Astrocyte (in vitro differentiated cells and primary cell): Measurements from ENCODE around the gene EIF1B. TPM values are rescaled to one million over a fixed set of nuclear protein-coding genes. Genes with fewer than 3 reads are reported as not detected.

ENCODE experiments used
- DNase-seq: peaks from one replicate; pipeline ENCODE4 v3.0.0-alpha.2; 2010; ENCODE audit warnings: low read depth
- FAIRE-seq: peaks from 2 replicates; lab custom pipeline; 2011; peaks lifted over from hg19 to GRCh38; lab: Jason Lieb, UNC
- H2AFZ ChIP-seq: 2 replicates; pipeline ENCODE4 v1.6.0; 2012; ENCODE audit warnings: low read depth, low read length, inconsistent platforms
- H3K27ac ChIP-seq: 2 replicates; pipeline ENCODE4 v1.5.1; 2011; ENCODE audit warnings: low read depth, low read length, inconsistent platforms
- H3K27me3 ChIP-seq: 2 replicates; pipeline ENCODE4 v1.6.0; 2011; ENCODE audit warnings: low read length, inconsistent platforms; ENCODE audit not compliant: insufficient read depth
- H3K36me3 ChIP-seq: 2 replicates; pipeline ENCODE4 v1.5.1; 2011; ENCODE audit warnings: low read length, inconsistent platforms; ENCODE audit not compliant: insufficient read depth
- H3K4me1 ChIP-seq: 2 replicates; pipeline ENCODE4 v1.5.1; 2011; ENCODE audit warnings: low read length, inconsistent platforms; ENCODE audit not compliant: insufficient read depth
- H3K4me2 ChIP-seq: 2 replicates; pipeline ENCODE4 v1.6.0; 2012; ENCODE audit warnings: low read length, inconsistent platforms
- H3K4me3 ChIP-seq: 2 replicates; pipeline ENCODE4 v1.5.1; 2011; ENCODE audit warnings: low read depth, mild to moderate bottlenecking, low read length, inconsistent platforms; ENCODE audit not compliant: insufficient read depth
- H3K79me2 ChIP-seq: 2 replicates; pipeline ENCODE4 v1.6.0; 2012; ENCODE audit warnings: mild to moderate bottlenecking, low read length, inconsistent platforms; ENCODE audit not compliant: insufficient read depth
- H3K9ac ChIP-seq: 2 replicates; pipeline ENCODE4 v1.6.0; 2012; ENCODE audit warnings: mild to moderate bottlenecking, low read length, inconsistent platforms
- H3K9me3 ChIP-seq: 2 replicates; pipeline ENCODE4 v1.5.1; 2012; ENCODE audit warnings: low read depth, mild to moderate bottlenecking, low read length, inconsistent platforms; ENCODE audit not compliant: insufficient read depth
- H4K20me1 ChIP-seq: 2 replicates; pipeline ENCODE4 v1.6.0; 2012; ENCODE audit warnings: low read length, inconsistent platforms; ENCODE audit not compliant: insufficient read depth
- H3K27ac Mint-ChIP-seq: one replicate; pipeline ENCODE4 v1.8.0; 2021; ENCODE audit warnings: mild to moderate bottlenecking, mixed read lengths; ENCODE audit not compliant: unreplicated experiment
- H3K27me3 Mint-ChIP-seq: one replicate; pipeline ENCODE4 v1.8.0; 2021; ENCODE audit warnings: low read depth, mixed read lengths; ENCODE audit not compliant: unreplicated experiment
- H3K36me3 Mint-ChIP-seq: one replicate; pipeline ENCODE4 v1.8.0; 2021; ENCODE audit warnings: low read depth, mixed read lengths; ENCODE audit not compliant: unreplicated experiment
- H3K4me1 Mint-ChIP-seq: one replicate; pipeline ENCODE4 v1.8.0; 2021; ENCODE audit warnings: low read depth, mixed read lengths; ENCODE audit not compliant: unreplicated experiment
- H3K4me3 Mint-ChIP-seq: one replicate; pipeline ENCODE4 v1.8.0; 2021; ENCODE audit warnings: mild to moderate bottlenecking, moderate library complexity, mixed read lengths; ENCODE audit not compliant: unreplicated experiment
- H3K9me3 Mint-ChIP-seq: one replicate; pipeline ENCODE4 v1.8.0; 2021; ENCODE audit warnings: mild to moderate bottlenecking, mixed read lengths; ENCODE audit not compliant: unreplicated experiment
- EZH2 ChIP-seq: IDR thresholded peaks from 2 replicates; pipeline ENCODE4 v1.6.1; 2012; ENCODE audit warnings: mild to moderate bottlenecking, low read length, inconsistent platforms; ENCODE audit not compliant: insufficient read depth
- total RNA-seq: library from RNA; stranded (reverse); gene quantifications from 2 replicates; pipeline ENCODE4 v1.2.1, GENCODE V29; 2021
- TF ChIP-seq, protein P1 (sequence below): IDR thresholded peaks from 2 replicates; pipeline ENCODE4 v1.5.1; 2011; ENCODE audit warnings: low read depth, mild to moderate bottlenecking, inconsistent platforms, low read length, moderate library complexity; ENCODE audit not compliant: insufficient read depth

EIF1B gene
- total RNA-seq, 1 donor from 2014 or later: 62.5 TPM

DNA sequence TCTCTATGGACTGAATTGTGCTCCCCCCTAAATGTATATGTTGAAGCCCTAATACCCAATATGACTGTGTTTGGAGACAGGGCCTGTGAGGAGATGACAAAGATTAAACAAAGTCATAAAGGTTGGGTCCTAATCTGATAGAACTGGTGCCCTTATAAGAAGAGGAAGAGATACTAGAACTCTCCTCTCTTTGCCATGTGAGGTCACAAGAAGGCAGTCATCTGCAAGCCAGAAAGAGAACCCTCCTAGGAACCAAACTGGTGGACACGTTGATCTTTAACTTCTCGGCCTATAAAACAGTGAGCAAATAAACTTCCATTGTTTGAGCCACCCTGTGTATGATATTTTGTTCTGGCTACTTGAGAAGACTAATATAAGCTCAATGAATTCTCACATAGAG is 45.9 kb downstream of the EIF1B start:
- Histone ChIP-seq H3K79me2 (no peaks in the 10 kb centered on the region), H3K9me3 (no peaks in the 10 kb centered on the region), H3K36me3 (no peaks in the 10 kb centered on the region), H3K27ac (no peak overlapping the region), H4K20me1 (no peaks in the 10 kb centered on the region), H3K9ac (no peak overlapping the region), H3K4me3 (no peak overlapping the region), H2AFZ (no peak overlapping the region), H3K4me2 (no peak overlapping the region), H3K4me1 (no peaks in the 10 kb centered on the region), H3K27me3 (no peaks in the 10 kb centered on the region)
- Mint-ChIP-seq H3K27me3 (peaks cover 7% of the 10 kb centered on the region), H3K36me3 (no peaks in the 10 kb centered on the region), H3K9me3 (peaks cover 3% of the 10 kb centered on the region), H3K4me3 (no peak overlapping the region), H3K27ac (no peak overlapping the region), H3K4me1 (no peaks in the 10 kb centered on the region)
- FAIRE-seq (no peak), DNase-seq (no peak)
- TF ChIP-seq, protein P1, sequence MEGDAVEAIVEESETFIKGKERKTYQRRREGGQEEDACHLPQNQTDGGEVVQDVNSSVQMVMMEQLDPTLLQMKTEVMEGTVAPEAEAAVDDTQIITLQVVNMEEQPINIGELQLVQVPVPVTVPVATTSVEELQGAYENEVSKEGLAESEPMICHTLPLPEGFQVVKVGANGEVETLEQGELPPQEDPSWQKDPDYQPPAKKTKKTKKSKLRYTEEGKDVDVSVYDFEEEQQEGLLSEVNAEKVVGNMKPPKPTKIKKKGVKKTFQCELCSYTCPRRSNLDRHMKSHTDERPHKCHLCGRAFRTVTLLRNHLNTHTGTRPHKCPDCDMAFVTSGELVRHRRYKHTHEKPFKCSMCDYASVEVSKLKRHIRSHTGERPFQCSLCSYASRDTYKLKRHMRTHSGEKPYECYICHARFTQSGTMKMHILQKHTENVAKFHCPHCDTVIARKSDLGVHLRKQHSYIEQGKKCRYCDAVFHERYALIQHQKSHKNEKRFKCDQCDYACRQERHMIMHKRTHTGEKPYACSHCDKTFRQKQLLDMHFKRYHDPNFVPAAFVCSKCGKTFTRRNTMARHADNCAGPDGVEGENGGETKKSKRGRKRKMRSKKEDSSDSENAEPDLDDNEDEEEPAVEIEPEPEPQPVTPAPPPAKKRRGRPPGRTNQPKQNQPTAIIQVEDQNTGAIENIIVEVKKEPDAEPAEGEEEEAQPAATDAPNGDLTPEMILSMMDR: no peak
- TF ChIP-seq EZH2: no peak

DNA sequence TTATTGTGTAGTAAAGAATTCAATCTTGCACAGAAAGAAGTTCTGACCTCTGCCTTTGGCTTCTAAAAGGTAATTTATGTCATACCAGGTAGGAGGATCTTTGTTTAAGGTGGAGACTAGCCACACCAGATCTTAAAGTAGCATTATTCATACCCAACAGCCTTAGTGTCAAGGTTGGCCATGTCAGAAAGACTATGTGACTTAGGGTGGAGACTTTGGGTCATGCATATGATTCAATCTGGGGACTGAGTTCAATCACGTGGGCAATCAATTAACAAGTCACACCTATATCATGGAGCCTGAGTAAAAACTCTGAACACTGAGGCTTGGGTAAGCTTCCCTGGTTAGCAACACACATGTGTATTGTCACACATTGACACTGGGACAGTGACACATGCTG is 48.9 kb downstream of the EIF1B start:
- Mint-ChIP-seq H3K4me3 (no peak overlapping the region), H3K27me3 (peaks cover 7% of the 10 kb centered on the region), H3K27ac (no peak overlapping the region), H3K9me3 (no peaks in the 10 kb centered on the region), H3K36me3 (no peaks in the 10 kb centered on the region), H3K4me1 (no peaks in the 10 kb centered on the region)
- DNase-seq: no peak
- Histone ChIP-seq H3K4me2 (no peak overlapping the region), H3K27ac (no peak overlapping the region), H3K9ac (no peak overlapping the region), H3K4me1 (no peaks in the 10 kb centered on the region), H3K4me3 (no peak overlapping the region), H3K27me3 (no peaks in the 10 kb centered on the region), H3K79me2 (no peaks in the 10 kb centered on the region), H3K9me3 (no peaks in the 10 kb centered on the region), H4K20me1 (no peaks in the 10 kb centered on the region), H3K36me3 (no peaks in the 10 kb centered on the region), H2AFZ (no peak overlapping the region)
- no peak for FAIRE-seq
- TF ChIP-seq EZH2: no peak
- TF ChIP-seq, protein P1: no peak

Other genes with a start within 250 kb of the EIF1B start
- 0.53 and 0.75 TPM in 2 replicates for gene ENTPD3, start 77.5 kb downstream of the EIF1B start, total RNA-seq
- gene RPL14, start 147.6 kb downstream of the EIF1B start, total RNA-seq: 1,485 and 1,706 TPM in 2 replicates
- 2.9 and 3.4 TPM in 2 replicates for gene ZNF619, start 167.4 kb downstream of the EIF1B start, total RNA-seq
- gene ZNF620, start 196.3 kb downstream of the EIF1B start, total RNA-seq: 2.9 and 4.2 TPM in 2 replicates
- 26.6 and 28.9 TPM in 2 replicates for gene ZNF621, start 215.3 kb downstream of the EIF1B start, total RNA-seq